NOMO-1 treated with dmso at 0.1 percent for 144 hours (cell line): ENCODE results near the gene TBC1D25.

Experiments used
- DNase-seq: peaks from one replicate; lab custom pipeline; 2025; ENCODE audit not compliant: unreplicated experiment; lab: John Stamatoyannopoulos, UW

Gene TBC1D25

GRCh38 chrX:48599341-48599740, 59.8 kb downstream of the TBC1D25 start:
- no peak for DNase-seq

- no peak for DNase-seq
These were observed 60.7 kb downstream of the TBC1D25 start for GRCh38 chrX:48600226-48600625.

GRCh38 chrX:48601741-48602394, 62.4 kb downstream of the TBC1D25 start:
- DNase-seq: no peak

GRCh38 chrX:48604701-48605100, 65.2 kb downstream of the TBC1D25 start:
- DNase-seq: no peak

- DNase-seq: no peak
These were observed 66.6 kb downstream of the TBC1D25 start for GRCh38 chrX:48606091-48606490.

- DNase-seq: no peak
These were observed 72.2 kb downstream of the TBC1D25 start for GRCh38 chrX:48611703-48612102.
